Body of pancreas (tissue), 4 donors: ENCODE measurements around the gene ABLIM1. TPM values are rescaled to one million over a fixed set of nuclear protein-coding genes. Genes with fewer than 3 reads are reported as not detected.

Experiments used
- ATAC-seq: fragments of 150-250 bp; one replicate; pipeline ENCODE4 v1.9.1; 2016
- DNase-seq, 4 donors: peaks; one replicate each; pipeline ENCODE4 v3.0.0-alpha.2; 2019
- H3K27ac ChIP-seq, 4 donors: fragments of 200-600 bp; sonication (generic); 1 replicate in 3 of 4; 2 replicates in 1 of 4; pipeline versions ENCODE4 v1.5.1 to v1.6.1; 2016 to 2019; ENCODE audit warnings: mild to moderate bottlenecking in 1 of 4, mixed read lengths in 1 of 4, moderate library complexity in 1 of 4
- H3K27me3 ChIP-seq, 2 donors: fragments of 200-600 bp; sonication (generic); one replicate each; pipeline ENCODE4 v1.6.0; 2016; ENCODE audit warnings: mild to moderate bottlenecking in 1 of 2
- H3K36me3 ChIP-seq, 2 donors: fragments of 200-600 bp; sonication (generic); replicated peaks in 1 of 2; 2 replicates each; pipeline ENCODE4 v1.5.1; 2016; ENCODE audit warnings: low read depth in 2 of 2; ENCODE audit not compliant: insufficient read depth in 1 of 2
- H3K4me1 ChIP-seq: fragments of 200-600 bp; sonication (generic); one replicate; pipeline ENCODE4 v1.6.0; 2016
- H3K4me3 ChIP-seq, 2 donors: fragments of 200-600 bp; sonication (generic); 1 replicate in 1 of 2; 2 replicates in 1 of 2; pipeline ENCODE4 v1.5.1; 2016 to 2019
- H3K9me3 ChIP-seq, 3 donors: fragments of 200-600 bp; sonication (generic); 1 replicate in 2 of 3; 2 replicates in 1 of 3; pipeline ENCODE4 v1.5.1; 2016
- POLR2A ChIP-seq, 3 donors: fragments of 450-650 bp; IDR thresholded peaks; one replicate each; pipeline ENCODE4 v1.6.1; 2016; ENCODE audit warnings: antibody characterized with exemption in 3 of 3, mild to moderate bottlenecking in 2 of 3
- WGBS, 2 donors: methylation state at CpG; one replicate each; pipeline ENCODE4 v1.1.5; 2017; 5-methylcytosine and 5-hydroxymethylcytosine counted together
- intact Hi-C: fragments of 100-400 bp; cut with DNase I; formaldehyde crosslinking; loops from one replicate; pipeline ENCODE4 v1.15.1; 2023
- total RNA-seq, 2 donors: library from RNA; depleted of rRNA; stranded (reverse); fragments of >200 nt; gene quantifications; one replicate each; pipeline ENCODE4 v1.1.0, GENCODE V29; 2016
- TF ChIP-seq, protein P1 (sequence below), 7 experiments: fragments of 450-650 bp in 4 of 7; fragments of 200-600 bp in 3 of 7; sonication (generic) in 3 of 7; IDR thresholded peaks; one replicate each; pipeline ENCODE4 v1.5.1; 2016 to 2019; ENCODE audit warnings: antibody characterized with exemption in 7 of 7

Gene ABLIM1
- total RNA-seq, 2 donors from 2014 or later: 34.6 to 54.7 TPM

GRCh38 chr10:114405011-114405350 lies 253.1 kb downstream of the ABLIM1 start:
- Histone ChIP-seq H3K4me3 (peak overlapping the region in 1 of 2 donors; percentile 54), H3K9me3 (no peaks in the 10 kb centered on the region), H3K27ac (peak overlapping the region in 3 of 4 donors; percentile 61 to 71 (median 71)), H3K4me1 (peaks cover 37% of the 10 kb centered on the region), H3K36me3 (no peaks in the 10 kb centered on the region), H3K27me3 (no peaks in the 10 kb centered on the region)
- intact Hi-C loops: no loop called here
- DNase-seq: peak; percentile 18 to 57 (median 34)
- WGBS, 2 donors: 32 to 48% methylated on average over 10 to 16 of the region's 16 CpGs
- ATAC-seq: peak; percentile 13
- TF ChIP-seq, protein P1, sequence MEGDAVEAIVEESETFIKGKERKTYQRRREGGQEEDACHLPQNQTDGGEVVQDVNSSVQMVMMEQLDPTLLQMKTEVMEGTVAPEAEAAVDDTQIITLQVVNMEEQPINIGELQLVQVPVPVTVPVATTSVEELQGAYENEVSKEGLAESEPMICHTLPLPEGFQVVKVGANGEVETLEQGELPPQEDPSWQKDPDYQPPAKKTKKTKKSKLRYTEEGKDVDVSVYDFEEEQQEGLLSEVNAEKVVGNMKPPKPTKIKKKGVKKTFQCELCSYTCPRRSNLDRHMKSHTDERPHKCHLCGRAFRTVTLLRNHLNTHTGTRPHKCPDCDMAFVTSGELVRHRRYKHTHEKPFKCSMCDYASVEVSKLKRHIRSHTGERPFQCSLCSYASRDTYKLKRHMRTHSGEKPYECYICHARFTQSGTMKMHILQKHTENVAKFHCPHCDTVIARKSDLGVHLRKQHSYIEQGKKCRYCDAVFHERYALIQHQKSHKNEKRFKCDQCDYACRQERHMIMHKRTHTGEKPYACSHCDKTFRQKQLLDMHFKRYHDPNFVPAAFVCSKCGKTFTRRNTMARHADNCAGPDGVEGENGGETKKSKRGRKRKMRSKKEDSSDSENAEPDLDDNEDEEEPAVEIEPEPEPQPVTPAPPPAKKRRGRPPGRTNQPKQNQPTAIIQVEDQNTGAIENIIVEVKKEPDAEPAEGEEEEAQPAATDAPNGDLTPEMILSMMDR (IDR thresholded peaks at IDR 0.05): no peak
- TF ChIP-seq POLR2A (IDR thresholded peaks at IDR 0.05): peak in 1 of 3 donors; percentile 28

- H3K27ac ChIP-seq: peak within 1 kb of the TSS; percentile 30 to 71 (median 66)
- intact Hi-C loops: no loop called here
- H3K4me3 ChIP-seq: peak within 1 kb of the TSS; percentile 26 to 54
- no peaks in the 10 kb centered on the region for H3K36me3 ChIP-seq
- H3K27me3 ChIP-seq: no peaks in the 10 kb centered on the region
- peaks cover 37% of the 10 kb centered on the region for H3K4me1 ChIP-seq
- WGBS, 2 donors: 1% methylated on average over 61 of the region's 88 CpGs; no CpG with 5 or more reads in 1 of the 2 donors
- TF ChIP-seq, protein P1 (IDR thresholded peaks at IDR 0.05): no peak
- TF ChIP-seq POLR2A (IDR thresholded peaks at IDR 0.05): peak; percentile 40 to 64 (median 62)
- no peaks in the 10 kb centered on the region for H3K9me3 ChIP-seq
- ATAC-seq (peak; percentile 89), DNase-seq (peak; percentile 59 to 78 (median 69))
Measured at GRCh38 chr10:114404171-114405010, 253.7 kb downstream of the ABLIM1 start, which contains the start of gene AFAP1L2. Gene AFAP1L2 (minus strand): TSS chr10:114404502. CDS start chr10:114404455, 47 bp downstream.

- H3K27ac ChIP-seq: peak overlapping the region in 2 of 4 donors; percentile 61 to 71
Measured at GRCh38 chr10:114403541-114404161, 254.4 kb downstream of the ABLIM1 start.

GRCh38 chr10:114402871-114403540 lies 255.1 kb downstream of the ABLIM1 start:
- no peak for TF ChIP-seq POLR2A (IDR thresholded peaks at IDR 0.05)
- TF ChIP-seq, protein P1 (IDR thresholded peaks at IDR 0.05): no peak
- Histone ChIP-seq H3K36me3 (no peaks in the 10 kb centered on the region), H3K27ac (peak overlapping the region in 1 of 4 donors; percentile 71), H3K27me3 (no peaks in the 10 kb centered on the region), H3K4me3 (peak overlapping the region; percentile 26 to 54), H3K4me1 (peaks cover 44% of the 10 kb centered on the region), H3K9me3 (no peaks in the 10 kb centered on the region)
- WGBS, 2 donors: 23 to 42% methylated on average over 17 of the region's 17 CpGs
- ATAC-seq (no peak), DNase-seq (no peak)
- intact Hi-C loops: no loop called here

More at GRCh38 chr10:114403541-114404161, 254.4 kb downstream of the ABLIM1 start:
- TF ChIP-seq POLR2A (IDR thresholded peaks at IDR 0.05): no peak
- TF ChIP-seq, protein P1 (IDR thresholded peaks at IDR 0.05): peak in 6 of 7 experiments; percentile 7 to 29 (median 26)
- no peaks in the 10 kb centered on the region for H3K36me3 ChIP-seq
- no peaks in the 10 kb centered on the region for H3K9me3 ChIP-seq
- intact Hi-C loops: no loop called here
- peak; percentile 33 to 53 (median 44) for DNase-seq
- 1% methylated on average over 7 to 44 of the region's 44 CpGs for WGBS, 2 donors
- H3K4me3 ChIP-seq: peak overlapping the region; percentile 26 to 54
- peak; percentile 51 for ATAC-seq
- no peaks in the 10 kb centered on the region for H3K27me3 ChIP-seq
- H3K4me1 ChIP-seq: peaks cover 38% of the 10 kb centered on the region
